HG03520 (cell line): ENCODE data around the gene TSPAN14.
A peak's percentile ranks its signal among the peaks of the same experiment; 100 is the strongest.
"Not testable (repeated sequence)": the region's sequence is repeated elsewhere in the genome, so short reads cannot be mapped to it uniquely, and the experiment has no call there.

Experiments
- ATAC-seq: cut with Tn5 transposase; IDR thresholded peaks from one replicate; pipeline ENCODE4 v1.9.1; 2021; ENCODE audit warnings: mild to moderate bottlenecking, moderate library complexity; ENCODE audit not compliant: unreplicated experiment

The TSPAN14 gene

GRCh38 chr10:80520661-80521470 is 66.8 kb downstream of the TSPAN14 start:
- ATAC-seq: no peak

DNA sequence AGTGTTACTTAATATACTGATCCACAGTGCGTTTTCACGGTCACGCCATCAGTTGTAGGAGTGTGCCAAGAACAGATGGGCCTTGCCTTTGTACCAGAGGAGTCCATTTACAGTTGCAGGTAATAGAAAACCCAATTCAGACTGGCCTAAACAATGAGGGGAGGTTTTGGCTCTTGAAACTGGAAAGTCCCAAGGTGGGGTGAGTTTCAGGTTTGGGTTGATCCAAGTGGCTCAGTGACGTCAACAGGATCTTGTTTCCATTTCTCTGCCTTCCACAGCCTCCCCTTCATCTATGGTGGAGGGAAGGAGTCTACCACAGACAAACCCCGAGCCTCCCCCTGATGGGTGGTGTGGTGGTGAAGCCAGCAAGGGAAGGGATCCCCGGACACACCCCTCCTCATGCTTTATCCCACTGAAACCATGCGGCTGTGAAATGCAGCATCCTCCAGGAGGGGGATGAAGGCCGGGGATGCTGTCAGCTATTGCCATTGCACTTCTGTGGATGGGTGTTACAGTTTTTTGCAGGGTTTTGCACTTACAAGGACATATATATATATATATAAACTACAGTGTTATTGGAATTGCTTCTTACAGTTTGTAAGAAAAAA is 68.8 kb downstream of the TSPAN14 start:
- no peak for ATAC-seq

- ATAC-seq: no peak
These were observed 69.7 kb downstream of the TSPAN14 start for GRCh38 chr10:80523773-80524172.

GRCh38 chr10:80524190-80524909 is 70.2 kb downstream of the TSPAN14 start:
- ATAC-seq: no peak

DNA sequence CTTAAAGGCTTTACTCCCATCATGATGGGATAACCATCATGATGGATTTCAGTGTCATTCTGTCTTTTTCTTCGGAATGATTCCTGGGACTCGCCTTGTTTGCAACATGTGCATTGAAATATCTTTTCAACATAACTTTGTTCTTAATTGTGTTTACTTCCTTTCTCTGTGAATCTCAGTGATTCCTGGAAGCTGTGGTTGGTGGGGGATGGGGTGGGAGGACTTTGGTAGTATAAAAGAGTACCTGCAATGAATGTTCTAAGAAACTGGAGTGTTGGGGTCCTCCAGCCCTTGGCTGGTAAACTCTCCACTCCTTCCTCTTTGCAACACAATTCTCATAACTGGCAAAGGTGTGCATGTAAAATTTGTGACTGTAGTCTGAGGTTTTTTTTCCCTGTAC is 72.1 kb downstream of the TSPAN14 start:
- ATAC-seq: no peak

- ATAC-seq: no peak
These were observed 72.6 kb downstream of the TSPAN14 start for GRCh38 chr10:80526742-80527141.

DNA sequence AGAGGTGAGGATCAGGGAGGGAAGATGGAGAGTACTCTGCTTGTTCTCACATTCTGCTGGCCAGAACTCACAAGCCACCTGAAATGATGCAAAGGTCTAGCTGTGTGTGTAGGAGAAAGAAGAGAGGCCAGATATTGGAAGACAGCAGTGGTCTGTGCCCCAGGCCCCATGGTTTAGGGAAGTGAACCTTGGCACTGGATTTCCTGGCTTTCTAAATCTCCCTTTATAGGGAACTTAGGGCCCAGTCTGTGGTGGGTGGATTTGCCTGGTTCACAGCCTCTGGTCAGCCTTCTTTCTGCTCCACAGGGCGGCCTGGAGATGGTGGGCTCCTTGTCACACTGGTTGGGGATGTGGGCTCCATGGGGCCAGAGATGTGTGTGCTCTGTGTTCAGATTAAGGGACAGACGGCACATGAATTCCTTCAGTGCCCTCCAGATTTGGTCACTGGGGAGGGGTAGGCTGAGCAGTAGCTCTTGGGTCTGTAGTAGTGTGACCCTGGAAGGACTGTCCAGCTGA is 74.1 kb downstream of the TSPAN14 start:
- ATAC-seq: no peak

- ATAC-seq: no peak
These were observed 74.8 kb downstream of the TSPAN14 start for GRCh38 chr10:80528901-80529300.

- no peak for ATAC-seq
These were observed 75.5 kb downstream of the TSPAN14 start for GRCh38 chr10:80529604-80530003.

DNA sequence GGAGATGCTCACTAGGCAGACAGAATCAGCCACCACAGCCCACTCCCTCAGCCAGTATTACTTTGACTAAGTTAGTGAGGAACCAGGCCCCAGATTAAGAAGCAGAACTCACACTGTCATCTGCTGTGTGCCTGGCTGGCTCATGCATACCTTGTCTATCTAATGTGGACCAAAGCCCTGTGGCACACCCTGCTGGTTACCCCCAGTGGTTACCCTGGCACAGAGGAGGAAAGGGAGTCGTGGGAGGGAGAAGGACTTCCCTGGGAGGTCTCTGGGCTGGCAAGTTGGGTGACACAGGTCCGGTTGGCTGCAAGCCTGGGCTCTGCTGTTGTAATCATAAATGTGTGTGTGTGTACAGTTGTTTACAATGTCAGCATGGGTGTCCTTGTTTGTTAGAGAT is 76.1 kb downstream of the TSPAN14 start:
- ATAC-seq: peak; percentile 63

- ATAC-seq: no peak
These were observed 76.7 kb downstream of the TSPAN14 start for GRCh38 chr10:80530816-80531215.

- no peak for ATAC-seq
These were observed 78.5 kb downstream of the TSPAN14 start for GRCh38 chr10:80532571-80532970.

DNA sequence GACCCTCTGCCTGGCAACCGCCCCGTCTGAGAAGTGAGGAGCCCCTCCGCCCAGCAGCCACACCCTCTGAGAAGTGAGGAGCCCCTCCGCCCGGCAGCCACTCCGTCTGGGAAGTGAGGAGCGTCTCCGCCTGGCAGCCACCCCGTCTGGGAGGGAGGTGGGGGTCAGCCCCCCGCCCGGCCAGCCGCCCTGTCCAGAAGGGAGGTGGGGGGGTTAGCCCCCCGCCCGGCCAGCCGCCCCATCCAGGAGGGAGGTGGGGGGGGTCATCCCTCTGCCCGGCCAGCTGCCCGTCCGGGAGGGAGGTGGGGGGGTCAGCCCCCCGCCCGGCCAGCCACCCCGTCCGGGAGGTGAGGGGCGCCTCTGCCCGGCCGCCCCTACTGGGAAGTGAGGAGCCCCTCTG is 79.9 kb downstream of the TSPAN14 start:
- ATAC-seq: not testable (repeated sequence)

DNA sequence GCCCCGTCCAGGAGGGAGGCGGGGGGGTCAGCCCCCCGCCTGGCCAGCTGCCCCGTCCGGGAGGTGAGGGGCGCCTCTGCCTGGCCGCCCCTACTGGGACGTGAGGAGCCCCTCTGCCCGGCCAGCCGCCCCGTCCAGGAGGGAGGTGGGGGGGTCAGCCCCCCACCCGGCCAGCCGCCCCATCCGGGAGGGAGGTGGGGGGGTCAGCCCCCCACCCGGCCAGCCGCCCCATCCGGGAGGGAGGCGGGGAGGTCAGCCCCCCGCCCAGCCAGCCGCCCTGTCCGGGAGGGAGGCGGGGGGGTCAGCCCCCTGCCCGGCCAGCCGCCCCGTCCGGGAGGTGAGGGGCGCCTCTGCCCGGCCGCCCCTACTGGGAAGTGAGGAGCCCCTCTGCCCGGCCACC is 80.5 kb downstream of the TSPAN14 start:
- not testable (repeated sequence) for ATAC-seq

GRCh38 chr10:80535671-80536360 is 81.7 kb downstream of the TSPAN14 start:
- ATAC-seq: peak; percentile 78

DNA sequence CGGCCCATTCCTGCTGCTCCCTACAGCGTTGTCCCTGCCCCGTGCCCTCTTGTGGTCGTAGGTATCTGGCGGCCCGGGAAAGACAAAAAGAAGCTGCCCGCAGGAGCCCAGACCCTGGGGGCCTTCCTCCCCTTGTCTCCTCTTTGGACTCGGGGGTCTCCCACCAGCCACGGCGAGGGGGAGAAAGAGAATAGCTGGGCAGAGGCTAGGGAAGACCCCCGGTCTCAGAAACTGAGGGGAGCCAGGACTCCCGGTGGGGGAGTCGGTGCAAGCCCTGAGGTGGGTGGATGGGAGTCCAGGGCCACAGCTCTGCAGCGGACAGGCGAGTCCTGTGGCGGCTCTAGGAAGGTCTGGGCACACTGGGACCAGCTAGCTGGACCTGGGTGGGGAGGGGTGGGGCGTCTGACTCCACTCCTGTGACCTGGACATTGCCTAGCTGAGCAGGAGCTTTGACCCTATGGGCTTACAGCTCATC is 82.3 kb downstream of the TSPAN14 start:
- ATAC-seq: no peak

DNA sequence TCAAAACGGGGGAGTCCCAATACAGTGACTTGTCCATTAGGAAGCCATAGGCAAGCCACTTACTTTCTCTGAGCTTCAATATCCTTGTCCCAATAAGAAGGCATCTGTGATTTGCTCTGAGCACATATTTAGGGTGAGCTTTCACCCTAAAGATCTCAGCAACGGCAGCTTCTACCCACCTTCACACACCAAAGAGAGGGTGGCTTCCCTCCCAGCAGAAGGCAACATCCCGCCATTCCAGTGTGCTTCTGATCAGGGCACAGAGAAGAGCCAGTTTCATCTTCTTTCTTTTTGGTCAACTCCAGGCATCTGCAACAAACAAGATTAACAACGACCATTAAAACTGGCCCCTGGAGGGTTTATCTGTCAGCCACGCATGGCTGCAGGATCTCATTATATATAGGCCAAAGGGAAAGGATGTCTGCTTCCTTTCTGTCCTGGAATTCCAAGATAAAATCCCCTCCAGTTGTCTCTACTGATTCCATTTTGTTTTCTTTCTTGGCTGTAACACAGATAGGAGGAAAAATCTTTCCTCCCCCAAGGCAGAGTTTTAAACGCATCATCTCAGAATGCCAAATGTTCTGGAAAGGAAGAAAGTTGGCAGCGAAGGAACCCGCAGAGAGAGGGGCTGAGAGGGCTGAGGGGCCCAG is 83.1 kb downstream of the TSPAN14 start:
- no peak for ATAC-seq

DNA sequence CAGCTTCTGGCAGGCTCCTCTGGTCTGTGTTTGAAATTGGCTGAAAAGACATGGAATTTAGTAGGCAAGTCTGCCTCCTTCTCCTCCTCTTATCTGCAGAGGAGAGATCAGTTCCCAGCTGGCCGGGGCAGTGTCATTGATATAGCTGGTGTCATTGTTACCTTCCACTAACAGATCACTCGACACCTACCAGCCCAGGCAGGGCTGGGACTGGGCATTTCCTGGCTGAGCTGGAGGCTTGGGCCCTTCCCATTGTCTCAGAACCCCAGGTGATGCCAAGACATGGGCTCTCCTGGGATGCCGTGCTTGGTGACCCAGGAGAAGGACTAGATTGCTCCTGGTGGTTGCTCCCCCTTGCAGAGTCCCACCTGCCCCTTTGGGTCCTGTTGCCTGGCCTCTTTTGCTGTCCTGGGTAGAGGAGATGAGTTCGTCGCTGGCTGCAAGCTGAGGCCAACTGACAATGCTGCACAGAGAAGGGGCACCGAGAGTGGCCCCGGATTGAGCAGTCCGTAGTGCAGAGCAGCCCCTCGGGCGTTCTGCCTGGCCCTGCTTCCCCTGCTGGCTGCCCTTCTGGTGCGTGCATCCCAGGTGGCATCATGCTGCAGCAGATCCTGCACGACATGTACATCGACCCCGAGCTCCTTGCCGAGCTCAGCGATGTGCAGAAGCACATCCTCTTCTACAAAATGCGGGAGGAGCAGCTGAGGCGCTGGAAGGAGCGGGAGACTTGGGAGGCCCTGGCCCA is 83.8 kb downstream of the TSPAN14 start, which contains the start of gene SH2D4B:
Gene SH2D4B, plus strand, starts transcription at position 167 of the 745 bp plus-strand sequence. Its CDS starts 430 bp downstream, at position 597.
- no peak for ATAC-seq

DNA sequence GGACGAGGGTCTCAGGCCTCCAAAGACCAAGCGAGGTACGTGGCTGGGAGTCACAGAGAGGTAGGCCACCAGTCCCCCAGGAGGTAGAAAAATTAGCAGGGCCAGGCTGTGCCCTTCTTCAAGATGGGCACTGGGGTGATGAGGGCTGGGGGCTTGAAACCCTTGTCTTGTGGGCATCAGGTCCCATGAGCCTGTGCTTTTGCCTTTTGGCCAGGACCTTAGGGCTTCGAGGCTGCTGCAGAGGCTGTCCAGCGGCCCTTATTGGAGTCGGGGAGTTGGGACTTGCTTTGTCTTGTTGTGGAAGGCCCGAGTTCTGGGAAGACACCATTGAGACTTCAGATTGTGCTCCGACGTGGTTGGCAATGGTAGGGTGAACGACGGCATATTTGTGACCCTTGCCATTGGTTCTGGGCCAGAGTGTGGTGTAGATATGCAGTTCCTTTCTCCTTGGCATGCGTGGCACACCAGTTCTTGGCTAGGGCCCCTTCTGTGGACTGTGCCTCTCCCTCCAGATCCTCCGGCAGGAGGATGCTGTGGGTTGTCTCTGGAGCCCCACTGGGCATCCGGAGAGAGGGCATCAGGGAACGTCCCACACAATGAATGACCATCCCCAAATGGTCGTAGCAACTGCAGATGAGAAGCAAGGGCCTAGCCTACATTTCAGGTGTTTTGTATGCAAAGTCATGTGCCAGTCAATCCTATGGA is 84.5 kb downstream of the TSPAN14 start:
- ATAC-seq: no peak
